ENCODE data around the gene OR2V1. TPM values are rescaled to one million over a fixed set of nuclear protein-coding genes. Genes with fewer than 3 reads are reported as not detected.

Gene OR2V1
- total RNA-seq, 2 donors from 2014 or later: not detected

- H3K27me3 ChIP-seq: no peaks in the 10 kb centered on the region
- H3K27ac ChIP-seq: no peak overlapping the region
- H3K4me3 ChIP-seq: no peak overlapping the region
- no peak for TF ChIP-seq CTCF (IDR thresholded peaks at IDR 0.05)
- no peaks in the 10 kb centered on the region for H3K36me3 ChIP-seq
- no peaks in the 10 kb centered on the region for H3K4me1 ChIP-seq
- no peak for DNase-seq (ENCODE audit: low spot score)
- peaks cover 0 to 33% of the 10 kb centered on the region in 2 donors for H3K9me3 ChIP-seq
Measured at GRCh38 chr5:181076920-181077319, 54.0 kb downstream of the OR2V1 start.

Other genes with a start within 250 kb of the OR2V1 start
- under 1 TPM; 0.48 to 0.59 TPM for gene BTNL8, start 232.0 kb downstream of the OR2V1 start, total RNA-seq
- gene BTNL3, start 142.3 kb downstream of the OR2V1 start, total RNA-seq: not detected
- gene BTNL9, start 90.9 kb downstream of the OR2V1 start, total RNA-seq: 10 to 100 TPM in 1 of 2 donors, 1 to 10 TPM in 1; 5.3 to 23.5 TPM
- gene OR2V2, start 16.4 kb upstream of the OR2V1 start, total RNA-seq: not detected
- 1 to 10 TPM; 4.1 to 7.7 TPM for gene TRIM7, start 74.0 kb upstream of the OR2V1 start, total RNA-seq
- gene TRIM41, start 92.1 kb upstream of the OR2V1 start, total RNA-seq: 10 to 100 TPM; 10.0 to 11.2 TPM
- gene RACK1, start 112.7 kb upstream of the OR2V1 start, total RNA-seq: 1,000 to 10,000 TPM; 1,155 to 1,413 TPM
- 1 to 10 TPM; 4.4 to 9.1 TPM for gene TRIM52, start 130.0 kb upstream of the OR2V1 start, total RNA-seq
- gene OR4F3, start 236.1 kb upstream of the OR2V1 start, total RNA-seq: not detected